Endodermal cell (in vitro differentiated cells): ENCODE results near the gene ARHGAP26. TPM values are rescaled to one million over a fixed set of nuclear protein-coding genes. Genes with fewer than 3 reads are reported as not detected.

ENCODE experiments used
- DNase-seq: peaks from one replicate; pipeline ENCODE4 v3.0.0-alpha.2; 2017
- H3K27ac ChIP-seq: 2 replicates; pipeline ENCODE4 v1.5.1; 2013; ENCODE audit warnings: mild to moderate bottlenecking, low read depth, low read length, moderate library complexity
- H3K27me3 ChIP-seq: 2 replicates; pipeline ENCODE4 v1.6.1; 2013; ENCODE audit warnings: mild to moderate bottlenecking, low read length, moderate library complexity; ENCODE audit not compliant: insufficient read depth, control insufficient read depth, poor library complexity, severe bottlenecking
- H3K36me3 ChIP-seq: 2 replicates; pipeline ENCODE4 v1.7.0; 2013; ENCODE audit warnings: mild to moderate bottlenecking, low read length, moderate library complexity; ENCODE audit not compliant: control insufficient read depth, insufficient read depth
- H3K4me1 ChIP-seq: one replicate; pipeline ENCODE4 v1.7.0; 2013; ENCODE audit warnings: low read length; ENCODE audit not compliant: control insufficient read depth, insufficient read depth
- H3K4me3 ChIP-seq: 2 replicates; pipeline ENCODE4 v1.5.1; 2013; ENCODE audit warnings: mild to moderate bottlenecking, low read length, moderate library complexity
- H3K9ac ChIP-seq: 2 replicates; pipeline ENCODE4 v1.6.1; 2013; ENCODE audit warnings: mild to moderate bottlenecking, low read length, moderate library complexity; ENCODE audit not compliant: poor library complexity, severe bottlenecking; ENCODE audit errors: extremely low read depth
- H3K9me3 ChIP-seq: 2 replicates; pipeline ENCODE4 v1.6.1; 2013; ENCODE audit warnings: mild to moderate bottlenecking, low read length, moderate library complexity; ENCODE audit not compliant: control insufficient read depth
- H3K27ac Mint-ChIP-seq: 2 replicates; pipeline ENCODE4 v1.8.0; 2020; ENCODE audit warnings: mixed read lengths
- H3K27me3 Mint-ChIP-seq: 2 replicates; pipeline ENCODE4 v1.8.0; 2021; ENCODE audit warnings: mild to moderate bottlenecking, mixed read lengths; ENCODE audit not compliant: insufficient read depth
- H3K36me3 Mint-ChIP-seq: 2 replicates; pipeline ENCODE4 v1.8.0; 2020; ENCODE audit warnings: low read depth, mixed read lengths
- H3K4me1 Mint-ChIP-seq: 2 replicates; pipeline ENCODE4 v1.8.0; 2020; ENCODE audit warnings: mixed read lengths
- H3K4me3 Mint-ChIP-seq: 2 replicates; pipeline ENCODE4 v1.8.0; 2020; ENCODE audit warnings: mild to moderate bottlenecking, moderate library complexity, mixed read lengths
- H3K9me3 Mint-ChIP-seq: 2 replicates; pipeline ENCODE4 v1.8.0; 2020; ENCODE audit warnings: mild to moderate bottlenecking, mixed read lengths
- CTCF ChIP-seq: fragments of 200-600 bp; sonication (generic); conservative IDR thresholded peaks from 2 replicates; pipeline ENCODE4 v1.5.0; 2021; ENCODE audit warnings: antibody characterized with exemption, mild to moderate bottlenecking
- WGBS, 2 experiments: methylation state at CpG; one replicate each; pipeline versions ENCODE4 v1.1.5 to v1.1.7; 2013; ENCODE audit warnings: missing lambda C conversion rate in 2 of 2, mixed read lengths in 1 of 2; ENCODE audit not compliant: insufficient coverage in 1 of 2, insufficient read length in 1 of 2; 5-methylcytosine and 5-hydroxymethylcytosine counted together
- total RNA-seq, 2 donors: library from RNA; stranded (reverse); fragmentation: NEBNext Ultra II Directional in 1 of 2; extraction: Animal tissue kit (Norgen Biotek cat#: 25700) in 1 of 2; gene quantifications; 2 replicates in 1 of 2; 3 replicates in 1 of 2; pipeline ENCODE4 v1.2.1, GENCODE V29; 2021

Gene ARHGAP26
- total RNA-seq, 2 donors from 2014 or later: 49.2 to 60.5 TPM

- Histone ChIP-seq H3K9ac (no peak overlapping the region), H3K36me3 (no peaks in the 10 kb centered on the region), H3K4me1 (no peaks in the 10 kb centered on the region), H3K9me3 (peaks cover 36% of the 10 kb centered on the region), H3K27me3 (no peaks in the 10 kb centered on the region), H3K4me3 (no peak overlapping the region), H3K27ac (no peak overlapping the region)
- Mint-ChIP-seq H3K9me3 (peaks cover 41% of the 10 kb centered on the region), H3K4me1 (no peaks in the 10 kb centered on the region), H3K27me3 (no peaks in the 10 kb centered on the region), H3K4me3 (no peak overlapping the region), H3K36me3 (peaks cover 1% of the 10 kb centered on the region), H3K27ac (no peak overlapping the region)
- TF ChIP-seq CTCF: no peak
- WGBS, 2 experiments: 100% methylated on average over 2 of the region's 2 CpGs; no CpG with 5 or more reads in 1 of the 2 experiments
- DNase-seq: no peak
These were observed 501.3 kb downstream of the ARHGAP26 start for GRCh38 chr5:143271431-143271830.

- TF ChIP-seq CTCF: no peak
- Mint-ChIP-seq H3K9me3 (peaks cover 8% of the 10 kb centered on the region), H3K4me3 (no peak overlapping the region), H3K27ac (no peak overlapping the region), H3K27me3 (no peaks in the 10 kb centered on the region), H3K4me1 (peaks cover 12% of the 10 kb centered on the region), H3K36me3 (no peaks in the 10 kb centered on the region)
- 90 to 95% methylated on average over 1 of the region's 1 CpG for WGBS, 2 experiments
- Histone ChIP-seq H3K4me3 (no peak overlapping the region), H3K27me3 (no peaks in the 10 kb centered on the region), H3K36me3 (peaks cover 10% of the 10 kb centered on the region), H3K9ac (no peak overlapping the region), H3K4me1 (peaks cover 5% of the 10 kb centered on the region), H3K9me3 (peaks cover 3% of the 10 kb centered on the region), H3K27ac (no peak overlapping the region)
- no peak for DNase-seq
These were observed 504.8 kb downstream of the ARHGAP26 start for GRCh38 chr5:143274952-143275351.

- H3K36me3 Mint-ChIP-seq: no peaks in the 10 kb centered on the region
- Histone ChIP-seq H3K9ac (no peak overlapping the region), H3K27me3 (no peaks in the 10 kb centered on the region), H3K4me3 (no peak overlapping the region), H3K4me1 (peaks cover 11% of the 10 kb centered on the region), H3K27ac (no peak overlapping the region), H3K9me3 (no peaks in the 10 kb centered on the region), H3K36me3 (peaks cover 10% of the 10 kb centered on the region)
- 67 to 89% methylated on average over 1 to 4 of the region's 6 CpGs for WGBS, 2 experiments
- no peak overlapping the region for H3K27ac Mint-ChIP-seq
- peaks cover 17% of the 10 kb centered on the region for H3K4me1 Mint-ChIP-seq
- DNase-seq: no peak
- H3K27me3 Mint-ChIP-seq: no peaks in the 10 kb centered on the region
- H3K4me3 Mint-ChIP-seq: no peak overlapping the region
- TF ChIP-seq CTCF: no peak
- peaks cover under 1% of the 10 kb centered on the region for H3K9me3 Mint-ChIP-seq
These were observed 505.6 kb downstream of the ARHGAP26 start for GRCh38 chr5:143275512-143276363.
